ENCODE measurements around the gene PCAT6. TPM values are rescaled to one million over a fixed set of nuclear protein-coding genes. Genes with fewer than 3 reads are reported as not detected.

The PCAT6 gene
- total RNA-seq, 1 donor from 2014 or later: 5.7 TPM

- TF ChIP-seq CTCF (conservative IDR thresholded peaks at IDR 0.05): no peak
- Mint-ChIP-seq H3K4me1 (peaks cover 60% of the 10 kb centered on the region), H3K27ac (ENCODE audit: unreplicated experiment) (peak within 1 kb of the TSS; percentile 7), H3K27me3 (ENCODE audit: low read depth) (peaks cover 20% of the 10 kb centered on the region), H3K36me3 (ENCODE audit: low read depth) (peaks cover 7% of the 10 kb centered on the region), H3K4me3 (peak within 1 kb of the TSS; percentile 87), H3K9me3 (no peaks in the 10 kb centered on the region)
- DNase-seq (ENCODE audit: low read depth, low spot score): peak; percentile 69
These were observed 2.6 kb upstream of the PCAT6 start, which contains the start of gene KDM5B for GRCh38 chr1:202807926-202808757. Gene KDM5B (minus strand): TSS chr1:202808421. CDS start chr1:202808305, 116 bp downstream.

DNA sequence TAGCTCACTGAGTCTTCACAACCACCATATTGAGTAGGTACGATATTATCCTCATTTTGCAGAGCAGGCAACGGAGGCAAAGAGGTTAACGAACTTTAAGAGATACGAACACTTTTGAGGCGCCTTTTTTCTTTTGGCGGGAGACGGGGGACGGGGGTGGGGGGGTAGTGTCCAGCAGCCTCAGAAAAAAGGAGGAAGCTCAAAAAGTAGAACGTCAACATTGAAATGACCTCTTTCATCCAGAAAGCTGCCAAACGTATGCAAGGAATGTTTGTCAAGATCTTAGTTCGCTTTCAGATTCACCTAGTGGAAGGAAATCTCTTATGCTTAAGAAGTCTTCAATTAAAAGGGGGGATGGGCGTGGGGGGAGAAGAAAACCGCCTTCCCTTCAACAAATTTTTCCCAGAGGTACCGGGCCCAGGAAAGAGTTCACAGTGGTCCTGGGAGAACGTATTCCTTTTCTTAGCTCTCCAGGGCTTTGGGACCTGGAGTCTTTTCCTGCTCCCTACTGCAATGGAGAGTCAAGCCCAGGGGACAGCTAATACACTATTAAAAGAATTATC, 1.1 kb upstream of the PCAT6 start:
- Mint-ChIP-seq H3K4me1 (peaks cover 52% of the 10 kb centered on the region), H3K4me3 (peak overlapping the region; percentile 87), H3K27ac (ENCODE audit: unreplicated experiment) (no peak overlapping the region), H3K36me3 (ENCODE audit: low read depth) (peaks cover 7% of the 10 kb centered on the region), H3K9me3 (no peaks in the 10 kb centered on the region), H3K27me3 (ENCODE audit: low read depth) (peaks cover 20% of the 10 kb centered on the region)
- no peak for DNase-seq (ENCODE audit: low read depth, low spot score)
- TF ChIP-seq CTCF (conservative IDR thresholded peaks at IDR 0.05): no peak

GRCh38 chr1:202810193-202810614, 550 bp upstream of the PCAT6 start:
- Mint-ChIP-seq H3K9me3 (no peaks in the 10 kb centered on the region), H3K36me3 (ENCODE audit: low read depth) (peaks cover 7% of the 10 kb centered on the region), H3K4me3 (peak overlapping the region; percentile 87), H3K4me1 (peaks cover 46% of the 10 kb centered on the region), H3K27ac (ENCODE audit: unreplicated experiment) (peak overlapping the region; percentile 73), H3K27me3 (ENCODE audit: low read depth) (peaks cover 20% of the 10 kb centered on the region)
- no peak for TF ChIP-seq CTCF (conservative IDR thresholded peaks at IDR 0.05)
- no peak for DNase-seq (ENCODE audit: low read depth, low spot score)

GRCh38 chr1:202811296-202812175, 782 bp downstream of the PCAT6 start:
- no peak for TF ChIP-seq CTCF (conservative IDR thresholded peaks at IDR 0.05)
- no peaks in the 10 kb centered on the region for H3K9me3 Mint-ChIP-seq
- H3K27me3 Mint-ChIP-seq (ENCODE audit: low read depth): peaks cover 20% of the 10 kb centered on the region
- H3K4me3 Mint-ChIP-seq: peak overlapping the region; percentile 87
- H3K27ac Mint-ChIP-seq (ENCODE audit: unreplicated experiment): peak overlapping the region; percentile 83
- no peak for DNase-seq (ENCODE audit: low read depth, low spot score)
- H3K36me3 Mint-ChIP-seq (ENCODE audit: low read depth): peaks cover under 1% of the 10 kb centered on the region
- H3K4me1 Mint-ChIP-seq: peaks cover 33% of the 10 kb centered on the region
